Panc1 (cell line): Measurements from ENCODE around the gene PCED1B.

Source experiments
- POLR2AphosphoS5 ChIP-seq: IDR thresholded peaks from 2 replicates; pipeline ENCODE4 v1.6.1; 2012; ENCODE audit warnings: mild to moderate bottlenecking, low read depth, low read length, moderate library complexity
- TF ChIP-seq, protein P1 (sequence below): fragments of 450-650 bp; IDR thresholded peaks from 2 replicates; pipeline ENCODE4 v1.5.1; 2017; ENCODE audit warnings: mild to moderate bottlenecking

DNA sequence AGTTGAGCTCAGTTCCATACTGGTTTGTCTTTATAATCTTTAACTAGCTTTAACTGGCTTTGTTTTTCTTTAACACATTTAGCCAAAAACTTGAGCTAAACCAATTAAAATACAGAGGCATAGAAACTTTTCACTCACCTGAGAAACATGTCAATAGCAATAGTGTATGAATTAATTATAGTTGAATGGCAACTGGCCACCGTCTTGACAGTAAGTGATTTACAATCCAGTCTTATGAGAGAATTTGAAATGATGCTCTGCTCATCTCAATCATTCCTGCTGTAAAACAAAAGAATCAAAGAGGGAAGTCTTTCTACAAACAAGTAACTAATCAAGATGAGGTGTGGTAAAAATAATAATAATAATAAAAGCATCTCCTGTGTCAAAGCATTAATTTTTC lies 86.9 kb downstream of the PCED1B start:
- TF ChIP-seq, protein P1, sequence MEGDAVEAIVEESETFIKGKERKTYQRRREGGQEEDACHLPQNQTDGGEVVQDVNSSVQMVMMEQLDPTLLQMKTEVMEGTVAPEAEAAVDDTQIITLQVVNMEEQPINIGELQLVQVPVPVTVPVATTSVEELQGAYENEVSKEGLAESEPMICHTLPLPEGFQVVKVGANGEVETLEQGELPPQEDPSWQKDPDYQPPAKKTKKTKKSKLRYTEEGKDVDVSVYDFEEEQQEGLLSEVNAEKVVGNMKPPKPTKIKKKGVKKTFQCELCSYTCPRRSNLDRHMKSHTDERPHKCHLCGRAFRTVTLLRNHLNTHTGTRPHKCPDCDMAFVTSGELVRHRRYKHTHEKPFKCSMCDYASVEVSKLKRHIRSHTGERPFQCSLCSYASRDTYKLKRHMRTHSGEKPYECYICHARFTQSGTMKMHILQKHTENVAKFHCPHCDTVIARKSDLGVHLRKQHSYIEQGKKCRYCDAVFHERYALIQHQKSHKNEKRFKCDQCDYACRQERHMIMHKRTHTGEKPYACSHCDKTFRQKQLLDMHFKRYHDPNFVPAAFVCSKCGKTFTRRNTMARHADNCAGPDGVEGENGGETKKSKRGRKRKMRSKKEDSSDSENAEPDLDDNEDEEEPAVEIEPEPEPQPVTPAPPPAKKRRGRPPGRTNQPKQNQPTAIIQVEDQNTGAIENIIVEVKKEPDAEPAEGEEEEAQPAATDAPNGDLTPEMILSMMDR = no peak
- TF ChIP-seq POLR2AphosphoS5 = no peak
